Measurements from ENCODE around the gene PTPRM.

DNA sequence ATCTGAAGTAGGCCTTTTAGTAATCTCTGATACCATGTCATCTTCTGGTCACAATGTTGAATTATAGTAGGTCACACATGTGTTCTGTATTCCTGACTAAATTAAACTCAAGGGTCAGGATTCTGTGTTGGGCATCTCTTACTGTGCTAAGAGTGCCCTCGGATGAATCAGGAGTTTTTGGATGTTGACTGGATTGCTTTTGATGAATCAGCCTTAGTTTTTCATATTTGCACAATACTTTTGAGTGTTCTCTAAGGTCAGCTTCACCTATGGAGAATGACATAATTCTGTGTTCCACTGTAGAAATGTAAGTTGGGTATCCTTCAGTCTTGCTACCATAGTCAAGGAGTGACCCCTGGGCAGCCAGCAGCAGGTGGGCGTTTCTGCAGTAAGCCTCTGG, 190.1 kb downstream of the PTPRM start:
- TF ChIP-seq, protein P1, sequence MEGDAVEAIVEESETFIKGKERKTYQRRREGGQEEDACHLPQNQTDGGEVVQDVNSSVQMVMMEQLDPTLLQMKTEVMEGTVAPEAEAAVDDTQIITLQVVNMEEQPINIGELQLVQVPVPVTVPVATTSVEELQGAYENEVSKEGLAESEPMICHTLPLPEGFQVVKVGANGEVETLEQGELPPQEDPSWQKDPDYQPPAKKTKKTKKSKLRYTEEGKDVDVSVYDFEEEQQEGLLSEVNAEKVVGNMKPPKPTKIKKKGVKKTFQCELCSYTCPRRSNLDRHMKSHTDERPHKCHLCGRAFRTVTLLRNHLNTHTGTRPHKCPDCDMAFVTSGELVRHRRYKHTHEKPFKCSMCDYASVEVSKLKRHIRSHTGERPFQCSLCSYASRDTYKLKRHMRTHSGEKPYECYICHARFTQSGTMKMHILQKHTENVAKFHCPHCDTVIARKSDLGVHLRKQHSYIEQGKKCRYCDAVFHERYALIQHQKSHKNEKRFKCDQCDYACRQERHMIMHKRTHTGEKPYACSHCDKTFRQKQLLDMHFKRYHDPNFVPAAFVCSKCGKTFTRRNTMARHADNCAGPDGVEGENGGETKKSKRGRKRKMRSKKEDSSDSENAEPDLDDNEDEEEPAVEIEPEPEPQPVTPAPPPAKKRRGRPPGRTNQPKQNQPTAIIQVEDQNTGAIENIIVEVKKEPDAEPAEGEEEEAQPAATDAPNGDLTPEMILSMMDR (IDR thresholded peaks at IDR 0.05; ENCODE audit: low read depth, low read length, poor library complexity, severe bottlenecking): no peak
- TF ChIP-seq EZH2phosphoT487 (IDR thresholded peaks at IDR 0.05; ENCODE audit: borderline replicate concordance, low read length): no peak
